Neural cell (in vitro differentiated cells): ENCODE measurements around the gene CYP2W1. TPM values are rescaled to one million over a fixed set of nuclear protein-coding genes. Genes with fewer than 3 reads are reported as not detected.

Experiments used
- H2AFZ ChIP-seq: fragments of 200-600, 300-800 bp; sonication (generic), shearing (Covaris generic); 2 replicates; pipeline ENCODE4 v1.6.0; 2014; ENCODE audit warnings: low read depth, mild to moderate bottlenecking, antibody characterized with exemption, low read length, moderate library complexity
- H3F3A ChIP-seq: fragments of 200-600 bp; shearing (Covaris generic); 2 replicates; pipeline ENCODE4 v1.6.1; 2016; ENCODE audit warnings: mild to moderate bottlenecking, moderate library complexity, mixed read lengths, antibody characterized with exemption, low read length; ENCODE audit not compliant: insufficient read depth, poor library complexity, severe bottlenecking
- H3K27ac ChIP-seq: fragments of 200-600, 300-800 bp; sonication (generic), shearing (Covaris generic); 2 replicates; pipeline ENCODE4 v1.5.1; 2014; ENCODE audit warnings: mild to moderate bottlenecking, low read length, moderate library complexity
- H3K27me3 ChIP-seq: fragments of 300-800, 200-600 bp; sonication (generic), shearing (Covaris generic); 2 replicates; pipeline ENCODE4 v1.6.0; 2014; ENCODE audit warnings: mild to moderate bottlenecking, low read depth, low read length, moderate library complexity; ENCODE audit not compliant: insufficient read depth
- H3K36me3 ChIP-seq: fragments of 300-800, 200-600 bp; sonication (generic), shearing (Covaris generic); 2 replicates; pipeline ENCODE4 v1.5.1; 2014; ENCODE audit warnings: mild to moderate bottlenecking, antibody characterized with exemption, low read length, moderate library complexity; ENCODE audit not compliant: insufficient read depth
- H3K4me2 ChIP-seq: fragments of 300-800, 200-600 bp; sonication (generic), shearing (Covaris generic); 2 replicates; pipeline ENCODE4 v1.6.0; 2014; ENCODE audit warnings: mild to moderate bottlenecking, low read length
- H3K4me3 ChIP-seq: fragments of 300-800, 200-600 bp; sonication (generic), shearing (Covaris generic); 2 replicates; pipeline ENCODE4 v1.5.1; 2014; ENCODE audit warnings: mild to moderate bottlenecking, low read length, moderate library complexity
- H3K79me2 ChIP-seq: fragments of 200-600 bp; shearing (Covaris generic); replicated peaks from 2 replicates; pipeline ENCODE4 v1.6.0; 2014; ENCODE audit warnings: mild to moderate bottlenecking, low read length, moderate library complexity; ENCODE audit not compliant: insufficient read depth
- H3K9ac ChIP-seq: fragments of 300-800, 200-600 bp; sonication (generic), shearing (Covaris generic); 2 replicates; pipeline ENCODE4 v1.6.1; 2016; ENCODE audit warnings: mild to moderate bottlenecking, low read length, mixed read lengths
- H3K9me2 ChIP-seq: fragments of 200-600 bp; shearing (Covaris generic); 2 replicates; pipeline ENCODE4 v1.6.1; 2016; ENCODE audit warnings: mild to moderate bottlenecking, low read length, mixed read lengths; ENCODE audit not compliant: insufficient read depth
- H3K9me3 ChIP-seq: fragments of 200-600, 300-800 bp; sonication (generic), shearing (Covaris generic); 2 replicates; pipeline ENCODE4 v1.6.1; 2016; ENCODE audit warnings: mild to moderate bottlenecking, mixed run types, low read length, moderate library complexity, mixed read lengths
- H4K20me1 ChIP-seq: fragments of 200-600 bp; shearing (Covaris generic); 2 replicates; pipeline ENCODE4 v1.6.1; 2016; ENCODE audit warnings: mild to moderate bottlenecking, mixed run types; ENCODE audit not compliant: insufficient read depth
- EZH2 ChIP-seq: fragments of 200-600, 300-800 bp; shearing (Covaris generic), sonication (generic); IDR thresholded peaks from 2 replicates; pipeline ENCODE4 v1.6.1; 2014; ENCODE audit warnings: antibody characterized with exemption, low read length, borderline replicate concordance, mild to moderate bottlenecking; ENCODE audit not compliant: insufficient read depth, poor library complexity, severe bottlenecking
- MXI1 ChIP-seq: fragments of 450-650 bp; conservative IDR thresholded peaks from 2 replicates; pipeline ENCODE4 v1.6.1; 2014; ENCODE audit warnings: antibody characterized with exemption, mild to moderate bottlenecking; ENCODE audit not compliant: poor library complexity, severe bottlenecking
- RAD21 ChIP-seq: fragments of 450-650 bp; conservative IDR thresholded peaks from 2 replicates; pipeline ENCODE4 v1.6.1; 2014; ENCODE audit warnings: antibody characterized with exemption, mild to moderate bottlenecking, moderate library complexity
- SMC3 ChIP-seq: fragments of 450-650 bp; conservative IDR thresholded peaks from 2 replicates; pipeline ENCODE4 v1.6.1; 2014; ENCODE audit warnings: antibody characterized with exemption, mild to moderate bottlenecking, moderate library complexity; ENCODE audit not compliant: poor library complexity
- TAF1 ChIP-seq: IDR thresholded peaks from 2 replicates; pipeline ENCODE4 v1.6.1; 2012; ENCODE audit warnings: low read depth
- polyA plus RNA-seq: library from polyadenylated mRNA; depleted of rRNA; stranded (reverse); fragments of >200 nt; gene quantifications from 2 replicates; pipeline ENCODE4 v1.2.3, GENCODE V29; 2014
- TF ChIP-seq, protein P1 (sequence below): fragments of 450-650 bp; IDR thresholded peaks from 2 replicates; pipeline ENCODE4 v1.5.1; 2014; ENCODE audit warnings: antibody characterized with exemption, mild to moderate bottlenecking, moderate library complexity; ENCODE audit not compliant: poor library complexity, severe bottlenecking

Gene CYP2W1
- polyA plus RNA-seq, 1 donor from 2014 or later: not detected

- TF ChIP-seq EZH2 (no peak), SMC3 (no peak), RAD21 (no peak), TAF1 (no peak)
- TF ChIP-seq, protein P1, sequence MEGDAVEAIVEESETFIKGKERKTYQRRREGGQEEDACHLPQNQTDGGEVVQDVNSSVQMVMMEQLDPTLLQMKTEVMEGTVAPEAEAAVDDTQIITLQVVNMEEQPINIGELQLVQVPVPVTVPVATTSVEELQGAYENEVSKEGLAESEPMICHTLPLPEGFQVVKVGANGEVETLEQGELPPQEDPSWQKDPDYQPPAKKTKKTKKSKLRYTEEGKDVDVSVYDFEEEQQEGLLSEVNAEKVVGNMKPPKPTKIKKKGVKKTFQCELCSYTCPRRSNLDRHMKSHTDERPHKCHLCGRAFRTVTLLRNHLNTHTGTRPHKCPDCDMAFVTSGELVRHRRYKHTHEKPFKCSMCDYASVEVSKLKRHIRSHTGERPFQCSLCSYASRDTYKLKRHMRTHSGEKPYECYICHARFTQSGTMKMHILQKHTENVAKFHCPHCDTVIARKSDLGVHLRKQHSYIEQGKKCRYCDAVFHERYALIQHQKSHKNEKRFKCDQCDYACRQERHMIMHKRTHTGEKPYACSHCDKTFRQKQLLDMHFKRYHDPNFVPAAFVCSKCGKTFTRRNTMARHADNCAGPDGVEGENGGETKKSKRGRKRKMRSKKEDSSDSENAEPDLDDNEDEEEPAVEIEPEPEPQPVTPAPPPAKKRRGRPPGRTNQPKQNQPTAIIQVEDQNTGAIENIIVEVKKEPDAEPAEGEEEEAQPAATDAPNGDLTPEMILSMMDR: no peak
- Histone ChIP-seq H4K20me1 (no peaks in the 10 kb centered on the region), H3F3A (no peaks in the 10 kb centered on the region), H3K27me3 (no peaks in the 10 kb centered on the region), H3K9ac (no peak overlapping the region), H3K9me2 (no peaks in the 10 kb centered on the region), H3K4me3 (no peak overlapping the region), H3K36me3 (no peaks in the 10 kb centered on the region), H3K79me2 (no peaks in the 10 kb centered on the region), H3K27ac (no peak overlapping the region), H3K9me3 (no peaks in the 10 kb centered on the region), H3K4me2 (no peak overlapping the region), H2AFZ (no peak overlapping the region)
Observed at GRCh38 chr7:997404-998395, 14.7 kb downstream of the CYP2W1 start.

GRCh38 chr7:999149-999879 lies 16.3 kb downstream of the CYP2W1 start:
- no peaks in the 10 kb centered on the region for H3F3A ChIP-seq
- no peaks in the 10 kb centered on the region for H3K36me3 ChIP-seq
- no peak overlapping the region for H3K4me2 ChIP-seq
- H3K79me2 ChIP-seq: no peaks in the 10 kb centered on the region
- H3K9me3 ChIP-seq: no peaks in the 10 kb centered on the region
- TF ChIP-seq, protein P1: no peak
- no peak for TF ChIP-seq MXI1
- H3K27ac ChIP-seq: no peak overlapping the region
- no peaks in the 10 kb centered on the region for H3K9me2 ChIP-seq
- H3K9ac ChIP-seq: no peak overlapping the region
- no peaks in the 10 kb centered on the region for H4K20me1 ChIP-seq
- no peaks in the 10 kb centered on the region for H3K27me3 ChIP-seq
- no peak overlapping the region for H3K4me3 ChIP-seq
- no peak overlapping the region for H2AFZ ChIP-seq
